CD4-positive, alpha-beta T cell (primary cell): ENCODE data around the gene RHOD. TPM values are rescaled to one million over a fixed set of nuclear protein-coding genes. Genes with fewer than 3 reads are reported as not detected.
A peak's percentile ranks its signal among the peaks of the same experiment; 100 is the strongest.

Experiments
- ATAC-seq: fragments of 200-7000 bp; cut with Tn5 transposase; one replicate; pipeline ENCODE4 v1.10.0; 2022; ENCODE audit warnings: mild to moderate bottlenecking; ENCODE audit not compliant: poor library complexity
- CTCF ChIA-PET: fragments of 350-600 bp; sonication (Branson Sonifier 250); formaldehyde crosslinking; loops from one replicate; lab custom pipeline; 2021; ENCODE audit warnings: antibody characterized with exemption, inconsistent platforms; lab: Charles Lee
- POLR2A ChIA-PET: fragments of 350-600 bp; sonication (Branson Sonifier 250); formaldehyde crosslinking; loops from one replicate; lab custom pipeline; 2021; ENCODE audit warnings: antibody characterized with exemption, inconsistent platforms; lab: Charles Lee
- DNase-seq, 14 experiments: peaks; one replicate each; pipeline ENCODE4 v3.0.0-alpha.2; 2013 to 2020; ENCODE audit warnings: mixed read lengths in 2 of 14
- H3K27ac ChIP-seq, 2 donors: one replicate each; pipeline versions ENCODE4 v1.5.1 to v1.7.0; 2013; ENCODE audit warnings: low read length in 2 of 2, low read depth in 1 of 2, mild to moderate bottlenecking in 1 of 2
- H3K27me3 ChIP-seq, 2 experiments: 1 replicate in 1 of 2; 2 replicates in 1 of 2; pipeline versions ENCODE4 v1.6.1 to v1.7.0; 2013; ENCODE audit warnings: low read length in 2 of 2, control low read depth in 1 of 2, mild to moderate bottlenecking in 1 of 2, moderate library complexity in 1 of 2; ENCODE audit not compliant: insufficient read depth in 2 of 2, control insufficient read depth in 1 of 2
- H3K36me3 ChIP-seq: one replicate; pipeline ENCODE4 v1.6.1; 2013; ENCODE audit warnings: low read length, control low read depth; ENCODE audit not compliant: insufficient read depth
- H3K4me1 ChIP-seq: one replicate; pipeline ENCODE4 v1.6.1; 2013; ENCODE audit warnings: low read length, control low read depth; ENCODE audit not compliant: insufficient read depth
- H3K4me3 ChIP-seq: one replicate; pipeline ENCODE4 v1.5.1; 2013; ENCODE audit warnings: mild to moderate bottlenecking, low read length, moderate library complexity
- H3K9me3 ChIP-seq, 2 experiments: 1 replicate in 1 of 2; 2 replicates in 1 of 2; pipeline versions ENCODE4 v1.6.1 to v1.7.0; 2013; ENCODE audit warnings: low read length in 2 of 2, mild to moderate bottlenecking in 2 of 2, control low read depth in 1 of 2, moderate library complexity in 1 of 2; ENCODE audit not compliant: control insufficient read depth in 1 of 2, insufficient read depth in 1 of 2
- H3K27ac Mint-ChIP-seq: one replicate; pipeline ENCODE4 v1.8.0; 2020; ENCODE audit warnings: mixed read lengths
- H3K27me3 Mint-ChIP-seq: one replicate; pipeline ENCODE4 v1.8.0; 2021; ENCODE audit warnings: mixed read lengths
- H3K36me3 Mint-ChIP-seq: one replicate; pipeline ENCODE4 v1.8.0; 2021; ENCODE audit warnings: low read depth, mixed read lengths
- H3K4me1 Mint-ChIP-seq: one replicate; pipeline ENCODE4 v1.8.0; 2021; ENCODE audit warnings: low read depth, mixed read lengths
- H3K4me3 Mint-ChIP-seq: one replicate; pipeline ENCODE4 v1.8.0; 2020; ENCODE audit warnings: mild to moderate bottlenecking, mixed read lengths
- H3K9me3 Mint-ChIP-seq: one replicate; pipeline ENCODE4 v1.8.0; 2020; ENCODE audit warnings: mixed read lengths
- intact Hi-C, 2 experiments: fragments of 100-400 bp; cut with DNase I in 1 of 2; cut with micrococcal nuclease in 1 of 2; formaldehyde crosslinking; loops; one replicate each; pipeline versions ENCODE4 v1.15.1 to v1.9.0; 2023 to 2025; cut with DNase I, micrococcal nuclease
- total RNA-seq, 174 experiments: library from RNA in 2 of 174; stranded (reverse) in 2 of 174; gene quantifications; one replicate each; pipeline ENCODE4 v1.2.3 and lab custom pipeline; 2021 to 2026
- TF ChIP-seq, protein P1 (sequence below): fragments of 200-600 bp; IDR thresholded peaks from one replicate; pipeline ENCODE4 v1.8.0; 2022; ENCODE audit warnings: antibody characterized with exemption, mild to moderate bottlenecking

RHOD gene
- total RNA-seq, 2 experiments from 2014 or later, result not detected

DNA sequence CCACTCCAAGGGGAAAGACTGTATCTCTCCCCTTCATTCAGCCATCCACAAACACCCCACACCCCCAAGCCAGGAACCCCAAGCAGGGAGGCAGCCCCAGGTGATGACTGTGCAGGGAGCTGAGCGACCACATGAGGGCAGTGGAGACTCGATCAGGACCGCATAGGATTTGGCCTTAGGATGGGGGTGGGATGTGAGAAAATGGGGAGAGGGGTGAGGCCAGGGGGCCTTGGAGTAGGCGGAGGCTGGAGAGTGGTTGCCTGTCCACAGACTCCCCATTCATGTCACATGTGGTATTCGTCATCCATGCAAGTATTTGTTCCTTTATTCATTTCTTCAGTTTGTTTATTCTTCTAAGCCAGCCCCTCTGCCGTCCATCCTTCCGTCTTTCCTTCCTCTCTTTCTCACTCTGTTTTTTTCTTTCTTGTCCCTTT is 2.7 kb upstream of the RHOD start:
- Histone ChIP-seq H3K27ac (no peak overlapping the region), H3K4me1 (peaks cover 21% of the 10 kb centered on the region), H3K9me3 (no peaks in the 10 kb centered on the region), H3K4me3 (no peak overlapping the region), H3K27me3 (peaks cover 3 to 9% of the 10 kb centered on the region in 2 experiments), H3K36me3 (no peaks in the 10 kb centered on the region)
- ATAC-seq (peak; percentile 76), DNase-seq (peak in 13 of 14 experiments; percentile 9 to 64 (median 29))
- Mint-ChIP-seq H3K9me3 (no peaks in the 10 kb centered on the region), H3K4me1 (peaks cover 16% of the 10 kb centered on the region), H3K4me3 (no peak overlapping the region), H3K27ac (no peak overlapping the region), H3K27me3 (peaks cover 8% of the 10 kb centered on the region), H3K36me3 (no peaks in the 10 kb centered on the region)
- TF ChIP-seq, protein P1, sequence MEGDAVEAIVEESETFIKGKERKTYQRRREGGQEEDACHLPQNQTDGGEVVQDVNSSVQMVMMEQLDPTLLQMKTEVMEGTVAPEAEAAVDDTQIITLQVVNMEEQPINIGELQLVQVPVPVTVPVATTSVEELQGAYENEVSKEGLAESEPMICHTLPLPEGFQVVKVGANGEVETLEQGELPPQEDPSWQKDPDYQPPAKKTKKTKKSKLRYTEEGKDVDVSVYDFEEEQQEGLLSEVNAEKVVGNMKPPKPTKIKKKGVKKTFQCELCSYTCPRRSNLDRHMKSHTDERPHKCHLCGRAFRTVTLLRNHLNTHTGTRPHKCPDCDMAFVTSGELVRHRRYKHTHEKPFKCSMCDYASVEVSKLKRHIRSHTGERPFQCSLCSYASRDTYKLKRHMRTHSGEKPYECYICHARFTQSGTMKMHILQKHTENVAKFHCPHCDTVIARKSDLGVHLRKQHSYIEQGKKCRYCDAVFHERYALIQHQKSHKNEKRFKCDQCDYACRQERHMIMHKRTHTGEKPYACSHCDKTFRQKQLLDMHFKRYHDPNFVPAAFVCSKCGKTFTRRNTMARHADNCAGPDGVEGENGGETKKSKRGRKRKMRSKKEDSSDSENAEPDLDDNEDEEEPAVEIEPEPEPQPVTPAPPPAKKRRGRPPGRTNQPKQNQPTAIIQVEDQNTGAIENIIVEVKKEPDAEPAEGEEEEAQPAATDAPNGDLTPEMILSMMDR, result peak; percentile 48
- CTCF ChIA-PET, result interaction anchor here (1.0 kb wide), 1 partner anchor 21 kb away, joined by 3 read pairs; no protein-coding TSS in a partner anchor
- POLR2A ChIA-PET, result interaction anchor here (1.6 kb wide), 1 partner anchor 65 kb away, joined by 7 read pairs; the partner anchor contains the start of gene KDM2A
- intact Hi-C loops, result loop anchor here in 1 of 2 experiments (1.0 kb wide), 1 partner anchor 17 kb away; no protein-coding TSS in a partner anchor

DNA sequence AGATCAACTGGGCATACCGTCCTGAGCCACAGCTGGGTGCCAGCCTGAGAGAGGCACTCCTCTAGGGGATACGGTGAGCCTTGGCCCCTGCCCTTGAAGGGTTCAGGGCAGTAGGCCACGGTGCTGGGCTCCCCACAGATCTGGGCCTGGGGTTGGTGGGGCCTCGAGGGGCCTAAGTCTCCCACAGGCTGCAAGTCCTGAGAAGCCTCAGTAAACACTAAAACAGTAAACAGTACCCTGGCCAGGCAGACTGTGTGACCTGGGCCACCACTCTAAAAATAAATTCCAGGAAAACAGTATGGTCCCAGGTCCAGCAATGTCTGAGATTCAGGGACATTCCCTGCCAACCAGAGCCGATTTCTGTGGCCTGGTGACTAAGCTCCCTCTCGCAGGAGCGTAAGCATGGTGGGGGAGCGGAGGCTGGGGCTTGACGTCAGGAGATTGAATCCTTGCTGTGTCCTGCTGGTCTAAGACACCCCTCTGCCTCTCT is 2.3 kb upstream of the RHOD start:
- H3K4me1 Mint-ChIP-seq, result peaks cover 16% of the 10 kb centered on the region
- H3K27me3 Mint-ChIP-seq, result peaks cover 8% of the 10 kb centered on the region
- H3K27ac Mint-ChIP-seq, result no peak overlapping the region
- CTCF ChIA-PET, result no interaction called here
- H3K36me3 ChIP-seq, result no peaks in the 10 kb centered on the region
- ATAC-seq, result no peak
- no peak overlapping the region for H3K27ac ChIP-seq
- H3K9me3 Mint-ChIP-seq, result no peaks in the 10 kb centered on the region
- no peaks in the 10 kb centered on the region for H3K9me3 ChIP-seq
- TF ChIP-seq, protein P1, result no peak
- H3K4me1 ChIP-seq, result peaks cover 21% of the 10 kb centered on the region
- intact Hi-C loops, result loop anchor here in 1 of 2 experiments (1.0 kb wide), 1 partner anchor 17 kb away; no protein-coding TSS in a partner anchor
- POLR2A ChIA-PET, result interaction anchor here (1.6 kb wide), 1 partner anchor 65 kb away, joined by 7 read pairs; the partner anchor contains the start of gene KDM2A
- H3K4me3 ChIP-seq, result no peak overlapping the region
- H3K4me3 Mint-ChIP-seq, result no peak overlapping the region
- no peak for DNase-seq
- no peaks in the 10 kb centered on the region for H3K36me3 Mint-ChIP-seq
- peaks cover 3 to 9% of the 10 kb centered on the region in 2 experiments for H3K27me3 ChIP-seq

DNA sequence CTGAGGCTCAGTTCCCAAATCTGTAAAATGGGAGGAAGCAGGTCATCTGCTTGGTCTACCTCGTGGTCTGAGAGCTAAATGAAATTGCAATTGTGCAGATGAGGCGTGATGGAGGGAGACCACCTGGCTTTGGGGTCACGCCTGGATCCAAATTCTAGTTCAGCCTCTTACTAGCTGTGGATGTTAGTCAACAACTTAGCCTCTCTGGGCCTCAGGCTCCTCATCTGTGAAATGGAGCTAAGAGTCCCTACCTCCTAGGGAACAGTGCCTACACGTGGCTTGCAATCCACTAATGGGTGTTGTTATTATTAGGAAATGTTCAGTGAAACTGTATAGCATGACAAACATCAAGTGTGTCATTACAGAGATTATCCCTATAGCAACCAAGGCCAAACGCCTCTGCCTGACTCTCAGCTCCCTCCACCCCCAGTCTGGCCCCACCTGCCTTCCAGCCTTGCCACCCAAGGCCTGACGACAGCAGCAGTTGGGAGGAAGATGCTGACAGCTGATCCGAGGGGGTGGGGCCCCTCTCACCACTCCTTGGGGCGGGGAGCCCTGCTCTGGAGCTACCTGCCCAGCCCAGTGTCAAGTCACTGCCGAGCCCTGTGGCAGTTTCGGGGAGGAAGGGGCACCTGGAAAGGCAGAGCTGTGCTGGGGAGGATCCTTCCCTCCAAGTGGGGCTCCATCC is 1.7 kb upstream of the RHOD start:
- DNase-seq (peak in 2 of 14 experiments; percentile 10 to 40), ATAC-seq (peak; percentile 25)
- Histone ChIP-seq H3K36me3 (no peaks in the 10 kb centered on the region), H3K9me3 (no peaks in the 10 kb centered on the region), H3K4me3 (no peak overlapping the region), H3K4me1 (peaks cover 21% of the 10 kb centered on the region), H3K27ac (no peak overlapping the region), H3K27me3 (peaks cover 3 to 9% of the 10 kb centered on the region in 2 experiments)
- peaks cover 16% of the 10 kb centered on the region for H3K4me1 Mint-ChIP-seq
- CTCF ChIA-PET, result no interaction called here
- H3K27ac Mint-ChIP-seq, result no peak overlapping the region
- no peaks in the 10 kb centered on the region for H3K9me3 Mint-ChIP-seq
- H3K4me3 Mint-ChIP-seq, result no peak overlapping the region
- POLR2A ChIA-PET, result interaction anchor here (1.6 kb wide), 1 partner anchor 64 kb away, joined by 7 read pairs; the partner anchor contains the start of gene KDM2A
- intact Hi-C loops, result loop anchor here in 1 of 2 experiments (1.0 kb wide), 1 partner anchor 16 kb away; no protein-coding TSS in a partner anchor
- TF ChIP-seq, protein P1, result no peak
- peaks cover 8% of the 10 kb centered on the region for H3K27me3 Mint-ChIP-seq
- no peaks in the 10 kb centered on the region for H3K36me3 Mint-ChIP-seq
